Endodermal cell (in vitro differentiated cells): Measurements from ENCODE around the gene OR2M7. TPM values are rescaled to one million over a fixed set of nuclear protein-coding genes. Genes with fewer than 3 reads are reported as not detected.

Experiments used
- DNase-seq: peaks from one replicate; pipeline ENCODE4 v3.0.0-alpha.2; 2017
- H3K27ac ChIP-seq: 2 replicates; pipeline ENCODE4 v1.5.1; 2013; ENCODE audit warnings: mild to moderate bottlenecking, low read depth, low read length, moderate library complexity
- H3K27me3 ChIP-seq: 2 replicates; pipeline ENCODE4 v1.6.1; 2013; ENCODE audit warnings: mild to moderate bottlenecking, low read length, moderate library complexity; ENCODE audit not compliant: insufficient read depth, control insufficient read depth, poor library complexity, severe bottlenecking
- H3K36me3 ChIP-seq: 2 replicates; pipeline ENCODE4 v1.7.0; 2013; ENCODE audit warnings: mild to moderate bottlenecking, low read length, moderate library complexity; ENCODE audit not compliant: control insufficient read depth, insufficient read depth
- H3K4me1 ChIP-seq: one replicate; pipeline ENCODE4 v1.7.0; 2013; ENCODE audit warnings: low read length; ENCODE audit not compliant: control insufficient read depth, insufficient read depth
- H3K4me3 ChIP-seq: 2 replicates; pipeline ENCODE4 v1.5.1; 2013; ENCODE audit warnings: mild to moderate bottlenecking, low read length, moderate library complexity
- H3K9ac ChIP-seq: 2 replicates; pipeline ENCODE4 v1.6.1; 2013; ENCODE audit warnings: mild to moderate bottlenecking, low read length, moderate library complexity; ENCODE audit not compliant: poor library complexity, severe bottlenecking; ENCODE audit errors: extremely low read depth
- H3K9me3 ChIP-seq: 2 replicates; pipeline ENCODE4 v1.6.1; 2013; ENCODE audit warnings: mild to moderate bottlenecking, low read length, moderate library complexity; ENCODE audit not compliant: control insufficient read depth
- H3K27ac Mint-ChIP-seq: 2 replicates; pipeline ENCODE4 v1.8.0; 2020; ENCODE audit warnings: mixed read lengths
- H3K27me3 Mint-ChIP-seq: 2 replicates; pipeline ENCODE4 v1.8.0; 2021; ENCODE audit warnings: mild to moderate bottlenecking, mixed read lengths; ENCODE audit not compliant: insufficient read depth
- H3K36me3 Mint-ChIP-seq: 2 replicates; pipeline ENCODE4 v1.8.0; 2020; ENCODE audit warnings: low read depth, mixed read lengths
- H3K4me1 Mint-ChIP-seq: 2 replicates; pipeline ENCODE4 v1.8.0; 2020; ENCODE audit warnings: mixed read lengths
- H3K4me3 Mint-ChIP-seq: 2 replicates; pipeline ENCODE4 v1.8.0; 2020; ENCODE audit warnings: mild to moderate bottlenecking, moderate library complexity, mixed read lengths
- H3K9me3 Mint-ChIP-seq: 2 replicates; pipeline ENCODE4 v1.8.0; 2020; ENCODE audit warnings: mild to moderate bottlenecking, mixed read lengths
- WGBS, 2 experiments: methylation state at CpG; one replicate each; pipeline versions ENCODE4 v1.1.5 to v1.1.7; 2013; ENCODE audit warnings: missing lambda C conversion rate in 2 of 2, mixed read lengths in 1 of 2; ENCODE audit not compliant: insufficient coverage in 1 of 2, insufficient read length in 1 of 2; 5-methylcytosine and 5-hydroxymethylcytosine counted together
- total RNA-seq, 2 donors: library from RNA; stranded (reverse); fragmentation: NEBNext Ultra II Directional in 1 of 2; extraction: Animal tissue kit (Norgen Biotek cat#: 25700) in 1 of 2; gene quantifications; 2 replicates in 1 of 2; 3 replicates in 1 of 2; pipeline ENCODE4 v1.2.1, GENCODE V29; 2021
- TF ChIP-seq, protein P1 (sequence below): fragments of 200-600 bp; sonication (generic); conservative IDR thresholded peaks from 2 replicates; pipeline ENCODE4 v1.5.0; 2021; ENCODE audit warnings: antibody characterized with exemption, mild to moderate bottlenecking

Gene OR2M7
- total RNA-seq, 2 donors from 2014 or later, result not detected

DNA sequence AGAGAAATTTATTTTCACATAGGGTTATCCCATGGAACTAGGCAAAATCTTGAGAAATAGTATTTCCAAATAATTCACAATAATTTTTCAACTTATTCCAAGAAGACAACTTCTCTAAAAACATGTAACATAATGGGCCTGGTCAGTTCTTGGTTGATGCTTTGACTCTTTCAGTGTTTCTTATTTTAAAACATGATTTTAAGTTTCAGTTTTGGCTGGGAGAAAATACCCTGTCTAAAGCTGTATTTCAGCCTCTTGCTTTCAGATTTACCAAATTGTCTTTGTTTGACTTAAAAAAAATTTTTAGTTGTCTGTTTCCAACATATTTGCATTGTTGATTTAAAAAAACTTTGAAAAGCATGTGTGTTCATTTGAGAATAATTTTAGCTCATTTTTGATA, 42.2 kb upstream of the OR2M7 start:
- TF ChIP-seq, protein P1, sequence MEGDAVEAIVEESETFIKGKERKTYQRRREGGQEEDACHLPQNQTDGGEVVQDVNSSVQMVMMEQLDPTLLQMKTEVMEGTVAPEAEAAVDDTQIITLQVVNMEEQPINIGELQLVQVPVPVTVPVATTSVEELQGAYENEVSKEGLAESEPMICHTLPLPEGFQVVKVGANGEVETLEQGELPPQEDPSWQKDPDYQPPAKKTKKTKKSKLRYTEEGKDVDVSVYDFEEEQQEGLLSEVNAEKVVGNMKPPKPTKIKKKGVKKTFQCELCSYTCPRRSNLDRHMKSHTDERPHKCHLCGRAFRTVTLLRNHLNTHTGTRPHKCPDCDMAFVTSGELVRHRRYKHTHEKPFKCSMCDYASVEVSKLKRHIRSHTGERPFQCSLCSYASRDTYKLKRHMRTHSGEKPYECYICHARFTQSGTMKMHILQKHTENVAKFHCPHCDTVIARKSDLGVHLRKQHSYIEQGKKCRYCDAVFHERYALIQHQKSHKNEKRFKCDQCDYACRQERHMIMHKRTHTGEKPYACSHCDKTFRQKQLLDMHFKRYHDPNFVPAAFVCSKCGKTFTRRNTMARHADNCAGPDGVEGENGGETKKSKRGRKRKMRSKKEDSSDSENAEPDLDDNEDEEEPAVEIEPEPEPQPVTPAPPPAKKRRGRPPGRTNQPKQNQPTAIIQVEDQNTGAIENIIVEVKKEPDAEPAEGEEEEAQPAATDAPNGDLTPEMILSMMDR, result no peak
- Mint-ChIP-seq H3K27me3 (no peaks in the 10 kb centered on the region), H3K36me3 (no peaks in the 10 kb centered on the region), H3K4me3 (no peak overlapping the region), H3K9me3 (peaks cover 90% of the 10 kb centered on the region), H3K4me1 (no peaks in the 10 kb centered on the region), H3K27ac (no peak overlapping the region)
- H3K9me3 ChIP-seq, result peaks cover 78% of the 10 kb centered on the region
- H3K27ac ChIP-seq, result no peak overlapping the region
- no peak for DNase-seq
- H3K36me3 ChIP-seq, result no peaks in the 10 kb centered on the region
- no peak overlapping the region for H3K9ac ChIP-seq
- H3K27me3 ChIP-seq, result no peaks in the 10 kb centered on the region
- no peak overlapping the region for H3K4me3 ChIP-seq
- no peaks in the 10 kb centered on the region for H3K4me1 ChIP-seq

- Histone ChIP-seq H3K9ac (no peak within 1 kb of the TSS), H3K27ac (no peak within 1 kb of the TSS), H3K27me3 (no peaks in the 10 kb centered on the region), H3K9me3 (peaks cover 64% of the 10 kb centered on the region), H3K36me3 (no peaks in the 10 kb centered on the region), H3K4me3 (no peak within 1 kb of the TSS), H3K4me1 (no peaks in the 10 kb centered on the region)
- peaks cover 88% of the 10 kb centered on the region for H3K9me3 Mint-ChIP-seq
- H3K27ac Mint-ChIP-seq, result no peak within 1 kb of the TSS
- H3K4me3 Mint-ChIP-seq, result no peak within 1 kb of the TSS
- no peaks in the 10 kb centered on the region for H3K4me1 Mint-ChIP-seq
- H3K27me3 Mint-ChIP-seq, result no peaks in the 10 kb centered on the region
- TF ChIP-seq, protein P1, result no peak
- H3K36me3 Mint-ChIP-seq, result no peaks in the 10 kb centered on the region
- DNase-seq, result no peak
- WGBS, 2 experiments, result 21 to 38% methylated on average over 3 of the region's 3 CpGs
Observed at GRCh38 chr1:248361121-248361715, 36.9 kb upstream of the OR2M7 start, which contains the start of gene OR2T4. Gene OR2T4 (plus strand): TSS chr1:248361665. CDS start chr1:248361665, 0 bp downstream.

DNA sequence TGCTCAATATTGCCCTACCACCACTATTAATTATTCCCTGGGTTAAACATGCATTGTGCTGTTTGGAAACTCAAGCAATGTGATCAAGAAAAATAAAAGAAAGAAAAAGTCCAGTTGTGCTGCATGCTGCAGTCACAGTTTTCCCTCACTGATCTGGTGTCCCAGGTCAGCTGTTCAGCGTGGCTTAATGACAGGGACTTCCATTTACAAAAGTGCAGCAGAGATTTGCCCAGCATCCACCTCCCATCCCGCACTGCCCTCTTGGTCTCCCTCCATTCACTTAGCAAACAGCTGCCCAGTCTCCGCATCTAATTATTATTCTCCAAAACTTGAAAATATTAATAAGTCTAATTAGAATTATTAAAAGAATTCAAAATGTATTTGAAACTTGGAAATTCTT, 35.0 kb upstream of the OR2M7 start:
- 40 to 57% methylated on average over 1 to 2 of the region's 3 CpGs for whole genome bisulfite sequencing, 2 experiments
- no peak overlapping the region for H3K4me3 Mint-ChIP-seq
- peaks cover 51% of the 10 kb centered on the region for H3K9me3 ChIP-seq
- no peak overlapping the region for H3K27ac ChIP-seq
- no peak overlapping the region for H3K27ac Mint-ChIP-seq
- H3K36me3 Mint-ChIP-seq, result no peaks in the 10 kb centered on the region
- H3K27me3 Mint-ChIP-seq, result no peaks in the 10 kb centered on the region
- H3K9me3 Mint-ChIP-seq, result peaks cover 79% of the 10 kb centered on the region
- DNase-seq, result no peak
- no peak overlapping the region for H3K4me3 ChIP-seq
- H3K36me3 ChIP-seq, result no peaks in the 10 kb centered on the region
- TF ChIP-seq, protein P1, result no peak
- H3K27me3 ChIP-seq, result no peaks in the 10 kb centered on the region
- no peaks in the 10 kb centered on the region for H3K4me1 Mint-ChIP-seq
- no peaks in the 10 kb centered on the region for H3K4me1 ChIP-seq
- no peak overlapping the region for H3K9ac ChIP-seq
